Activated CD4-positive, alpha-beta T cell treated with anti-CD3 and anti-CD28 coated beads, Interleukin-10, Interleukin-2, amounts not matched to agents 100 ng/mL and 50 ng/mL, durations not matched to agents 16 hours and 8 hours (primary cell): ENCODE measurements around the gene NECAP2.
"Not testable (repeated sequence)": the region's sequence is repeated elsewhere in the genome, so short reads cannot be mapped to it uniquely, and the experiment has no call there.

Experiments used
- DNase-seq: peaks from one replicate; pipeline ENCODE4 v3.0.0-alpha.2; 2020

NECAP2 gene

GRCh38 chr1:16462773-16463330, 22.3 kb downstream of the NECAP2 start:
- no peak for DNase-seq

- DNase-seq = no peak
Measured at GRCh38 chr1:16464917-16465625, 24.5 kb downstream of the NECAP2 start.

GRCh38 chr1:16468558-16468957, 28.0 kb downstream of the NECAP2 start:
- no peak for DNase-seq

- DNase-seq = no peak
Measured at GRCh38 chr1:16474166-16474800, 33.8 kb downstream of the NECAP2 start.

GRCh38 chr1:16474891-16475290, 34.4 kb downstream of the NECAP2 start:
- peak; percentile 7 for DNase-seq

GRCh38 chr1:16475771-16476770, 35.5 kb downstream of the NECAP2 start:
- not testable (repeated sequence) for DNase-seq

- DNase-seq = no peak
Measured at GRCh38 chr1:16478091-16478490, 37.6 kb downstream of the NECAP2 start.

- not testable (repeated sequence) for DNase-seq
Measured at GRCh38 chr1:16483146-16483545, 42.6 kb downstream of the NECAP2 start.

GRCh38 chr1:16483639-16484500, 43.3 kb downstream of the NECAP2 start:
- not testable (repeated sequence) for DNase-seq

GRCh38 chr1:16484501-16484835, 43.9 kb downstream of the NECAP2 start:
- no peak for DNase-seq

GRCh38 chr1:16484931-16485330, 44.4 kb downstream of the NECAP2 start:
- no peak for DNase-seq

GRCh38 chr1:16486316-16486715, 45.8 kb downstream of the NECAP2 start:
- not testable (repeated sequence) for DNase-seq

GRCh38 chr1:16487011-16487410, 46.5 kb downstream of the NECAP2 start:
- not testable (repeated sequence) for DNase-seq

- DNase-seq = not testable (repeated sequence)
Measured at GRCh38 chr1:16489195-16489880, 48.8 kb downstream of the NECAP2 start.

- DNase-seq = no peak
Measured at GRCh38 chr1:16491056-16491675, 50.6 kb downstream of the NECAP2 start.

GRCh38 chr1:16492937-16493336, 52.4 kb downstream of the NECAP2 start:
- peak; percentile 67 for DNase-seq

- not testable (repeated sequence) for DNase-seq
Measured at GRCh38 chr1:16493731-16494130, 53.2 kb downstream of the NECAP2 start.

- not testable (repeated sequence) for DNase-seq
Measured at GRCh38 chr1:16497474-16497904, 57.0 kb downstream of the NECAP2 start.

GRCh38 chr1:16498047-16498446, 57.5 kb downstream of the NECAP2 start:
- DNase-seq = not testable (repeated sequence)

- DNase-seq = peak; percentile 87
Measured at GRCh38 chr1:16498573-16499413, 58.3 kb downstream of the NECAP2 start.
